Vagina (tissue), 2 donors: ENCODE results near the gene KRT7. TPM values are rescaled to one million over a fixed set of nuclear protein-coding genes. Genes with fewer than 3 reads are reported as not detected.

Experiments used
- DNase-seq, 2 donors: peaks; one replicate each; pipeline ENCODE4 v3.0.0-alpha.2; 2017; ENCODE audit errors: extremely low spot score in 2 of 2
- H3K27ac ChIP-seq: fragments of 200-600 bp; sonication (generic); one replicate; pipeline ENCODE4 v1.5.1; 2019
- H3K27me3 ChIP-seq: fragments of 200-600 bp; sonication (generic); one replicate; pipeline ENCODE4 v1.5.1; 2019
- H3K36me3 ChIP-seq, 2 donors: fragments of 200-600 bp; sonication (generic); one replicate each; pipeline ENCODE4 v1.5.1; 2017 to 2019
- H3K4me1 ChIP-seq: fragments of 200-600 bp; sonication (generic); one replicate; pipeline ENCODE4 v1.5.1; 2019
- H3K4me3 ChIP-seq, 2 donors: fragments of 200-600 bp; sonication (generic); 1 replicate in 1 of 2; 2 replicates in 1 of 2; pipeline ENCODE4 v1.5.1; 2016 to 2019
- H3K9me3 ChIP-seq: fragments of 200-600 bp; sonication (generic); one replicate; pipeline ENCODE4 v1.5.1; 2019
- CTCF ChIP-seq, 3 experiments: fragments of 450-650 bp in 2 of 3; fragments of 200-600 bp in 1 of 3; sonication (generic) in 1 of 3; IDR thresholded peaks; one replicate each; pipeline ENCODE4 v1.5.1; 2017 to 2019; ENCODE audit warnings: antibody characterized with exemption in 3 of 3, mild to moderate bottlenecking in 2 of 3, moderate library complexity in 2 of 3
- POLR2A ChIP-seq, 2 donors: fragments of 450-650 bp; IDR thresholded peaks; one replicate each; pipeline ENCODE4 v1.6.1; 2017; ENCODE audit warnings: antibody characterized with exemption in 2 of 2, mild to moderate bottlenecking in 2 of 2, moderate library complexity in 2 of 2
- POLR2AphosphoS5 ChIP-seq, 2 donors: sonication (generic); formaldehyde crosslinking; IDR thresholded peaks; one replicate each; pipeline ENCODE4 v1.9.0; 2017; ENCODE audit warnings: antibody characterized with exemption in 2 of 2, mild to moderate bottlenecking in 2 of 2, low read depth in 1 of 2; ENCODE audit not compliant: insufficient read depth in 1 of 2
- intact Hi-C: fragments of 100-400 bp; cut with DNase I; formaldehyde crosslinking; loops from one replicate; pipeline ENCODE4 v1.15.1; 2023
- total RNA-seq: library from RNA; depleted of rRNA; stranded (reverse); fragments of >200 nt; gene quantifications from one replicate; pipeline ENCODE4 v1.2.3, GENCODE V29; 2016

Gene KRT7
- total RNA-seq, 1 donor from 2014 or later = 7.6 TPM

GRCh38 chr12:52229836-52230343 is 3.2 kb upstream of the KRT7 start:
- Histone ChIP-seq H3K27ac (no peak overlapping the region), H3K4me3 (no peak overlapping the region), H3K27me3 (no peaks in the 10 kb centered on the region), H3K4me1 (peaks cover 32% of the 10 kb centered on the region), H3K36me3 (no peaks in the 10 kb centered on the region), H3K9me3 (no peaks in the 10 kb centered on the region)
- TF ChIP-seq POLR2AphosphoS5 (IDR thresholded peaks at IDR 0.05; ENCODE audit: insufficient read depth in 1 of 2, low read depth in 1 of 2) = no peak
- no peak for TF ChIP-seq CTCF (IDR thresholded peaks at IDR 0.05)
- DNase-seq = no peak
- intact Hi-C loops = no loop called here

- no peaks in the 10 kb centered on the region for H3K9me3 ChIP-seq
- no peak overlapping the region for H3K27ac ChIP-seq
- TF ChIP-seq POLR2AphosphoS5 (IDR thresholded peaks at IDR 0.05; ENCODE audit: insufficient read depth in 1 of 2, low read depth in 1 of 2) (no peak), POLR2A (IDR thresholded peaks at IDR 0.05) (no peak), CTCF (IDR thresholded peaks at IDR 0.05) (no peak)
- no peaks in the 10 kb centered on the region for H3K27me3 ChIP-seq
- no peak overlapping the region for H3K4me3 ChIP-seq
- intact Hi-C loops = no loop called here
- no peak for DNase-seq
- H3K36me3 ChIP-seq = no peaks in the 10 kb centered on the region
- H3K4me1 ChIP-seq = peaks cover 32% of the 10 kb centered on the region
Measured at GRCh38 chr12:52230364-52231281, 2.4 kb upstream of the KRT7 start.

DNA sequence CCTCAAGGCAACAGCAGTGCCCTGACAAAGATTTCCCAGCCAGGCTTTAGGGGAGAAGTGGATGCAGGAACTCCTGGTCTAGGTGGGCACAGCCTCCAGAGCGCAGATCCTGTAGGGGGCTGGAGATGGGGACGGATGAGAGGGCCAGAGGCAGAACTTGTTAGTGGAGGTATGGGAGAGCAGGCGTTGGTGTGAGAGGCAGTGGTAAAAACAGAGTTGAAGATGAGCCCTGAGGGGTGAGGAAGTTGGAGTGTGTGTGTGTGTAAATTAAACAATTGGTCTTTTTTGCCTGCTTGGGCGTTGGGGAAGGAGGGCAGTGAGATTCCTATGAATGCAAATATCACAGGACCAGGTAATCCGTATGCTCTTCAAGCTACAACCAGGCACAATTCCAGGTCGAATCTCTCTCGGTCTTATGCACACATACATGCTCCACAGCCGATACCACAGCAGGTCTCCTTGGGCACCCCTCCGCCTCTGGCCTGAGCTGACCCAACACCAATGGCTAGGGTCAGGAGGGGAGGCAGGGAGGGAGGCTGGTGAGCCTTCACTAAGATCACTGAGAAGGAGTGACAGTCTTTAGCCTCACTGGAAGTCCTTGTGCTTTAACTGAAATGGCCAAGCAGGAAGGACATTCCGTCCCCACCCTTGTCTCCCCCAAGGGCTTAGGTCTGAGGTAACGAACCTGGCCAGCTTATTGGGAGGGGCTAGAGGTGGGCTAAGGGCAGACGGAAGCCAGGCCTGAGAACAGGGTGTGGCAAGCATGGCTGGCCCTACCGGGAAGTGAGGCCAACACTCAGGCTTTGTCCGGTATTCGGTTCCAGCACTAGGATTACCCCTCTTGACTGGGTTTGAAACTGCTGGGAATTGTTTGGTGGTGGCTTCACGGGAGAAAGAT is 1.5 kb upstream of the KRT7 start:
- Histone ChIP-seq H3K9me3 (no peaks in the 10 kb centered on the region), H3K27me3 (no peaks in the 10 kb centered on the region), H3K4me3 (no peak overlapping the region), H3K27ac (no peak overlapping the region), H3K4me1 (peaks cover 32% of the 10 kb centered on the region), H3K36me3 (no peaks in the 10 kb centered on the region)
- intact Hi-C loops = no loop called here
- TF ChIP-seq POLR2AphosphoS5 (IDR thresholded peaks at IDR 0.05; ENCODE audit: insufficient read depth in 1 of 2, low read depth in 1 of 2) (no peak), CTCF (IDR thresholded peaks at IDR 0.05) (no peak)
- DNase-seq = no peak

DNA sequence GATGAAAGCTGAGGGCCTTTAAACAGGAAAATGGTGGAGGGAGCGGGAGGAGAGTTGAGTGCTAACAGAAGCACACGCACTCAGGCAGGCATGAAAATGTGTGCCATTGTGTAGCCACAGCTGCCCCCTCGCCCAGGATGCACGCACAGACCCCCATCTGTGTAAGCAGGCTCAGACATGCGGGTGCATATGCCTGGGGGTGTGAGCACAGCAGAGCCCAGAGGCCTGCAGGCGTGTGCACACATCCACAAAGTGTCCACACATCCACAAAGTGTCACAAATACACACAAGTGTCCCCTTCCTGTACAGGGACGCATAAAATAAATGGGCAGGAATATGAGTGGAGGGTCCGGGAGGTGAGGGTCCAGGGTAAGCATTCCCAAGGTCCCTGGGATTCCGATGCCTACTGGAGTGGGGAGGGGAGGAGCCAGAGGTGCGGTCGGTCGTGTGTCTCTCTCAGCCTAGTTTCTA is 805 bp upstream of the KRT7 start:
- H3K4me1 ChIP-seq = peaks cover 32% of the 10 kb centered on the region
- no peak overlapping the region for H3K4me3 ChIP-seq
- no peak overlapping the region for H3K27ac ChIP-seq
- H3K36me3 ChIP-seq = no peaks in the 10 kb centered on the region
- no peak for DNase-seq
- intact Hi-C loops = no loop called here
- TF ChIP-seq POLR2A (IDR thresholded peaks at IDR 0.05) (no peak), POLR2AphosphoS5 (IDR thresholded peaks at IDR 0.05; ENCODE audit: insufficient read depth in 1 of 2, low read depth in 1 of 2) (no peak), CTCF (IDR thresholded peaks at IDR 0.05) (no peak)
- H3K27me3 ChIP-seq = no peaks in the 10 kb centered on the region
- no peaks in the 10 kb centered on the region for H3K9me3 ChIP-seq
